HepG2 (cell line): ENCODE measurements around the gene CD248. TPM values are rescaled to one million over a fixed set of nuclear protein-coding genes. Genes with fewer than 3 reads are reported as not detected.

Source experiments
- GATAD2A ChIP-seq: IDR thresholded peaks from 2 replicates; pipeline ENCODE4 v1.6.1; 2016
- MYC ChIP-seq: sonication (generic); formaldehyde crosslinking; IDR thresholded peaks from 2 replicates; pipeline ENCODE4 v1.9.0; 2021; ENCODE audit warnings: missing genetic modification reagents, borderline replicate concordance
- NFKB2 ChIP-seq: sonication (generic); formaldehyde crosslinking; IDR thresholded peaks from 2 replicates; pipeline ENCODE4 v1.4.0; 2020; ENCODE audit warnings: missing genetic modification reagents, borderline replicate concordance
- NFYC ChIP-seq: IDR thresholded peaks from 2 replicates; pipeline ENCODE4 v1.6.1; 2016; ENCODE audit warnings: missing genetic modification reagents, missing compliant biosample characterization
- PAF1 ChIP-seq: IDR thresholded peaks from 2 replicates; pipeline ENCODE4 v1.6.1; 2016; ENCODE audit warnings: missing genetic modification reagents, missing compliant biosample characterization
- ZNF543 ChIP-seq: sonication (generic); formaldehyde crosslinking; IDR thresholded peaks from 2 replicates; pipeline ENCODE4 v1.4.0; 2020; ENCODE audit warnings: mild to moderate bottlenecking, missing genetic modification reagents
- ZNF562 ChIP-seq: sonication (generic); formaldehyde crosslinking; IDR thresholded peaks from 2 replicates; pipeline ENCODE4 v1.8.0; 2022; ENCODE audit warnings: missing genetic modification reagents, borderline replicate concordance
- polyA plus RNA-seq, 8 experiments: library from polyadenylated mRNA; depleted of rRNA in 3 of 8; stranded (reverse) in 7 of 8; unstranded in 1 of 8; fragments of >200 nt; fragmentation: Illumina TruSeq in 4 of 8; extraction: Trizol in 4 of 8; gene quantifications; 2 replicates each; pipeline versions ENCODE4 v1.2.1 to v1.2.3, GENCODE V29; 2011 to 2016; ENCODE audit warnings: low read depth in 4 of 8, missing spikeins in 1 of 8, mixed read lengths in 1 of 8; ENCODE audit not compliant: insufficient read depth in 1 of 8
- total RNA-seq, 5 experiments: library from RNA; depleted of rRNA; stranded (reverse); fragments of >200 nt; fragmentation: Illumina TruSeq; extraction: Trizol; gene quantifications; 2 replicates each; pipeline ENCODE4 v1.2.3, GENCODE V29; 2016; ENCODE audit warnings: low read depth in 1 of 5
- TF ChIP-seq, protein P1 (sequence below): sonication (generic); formaldehyde crosslinking; IDR thresholded peaks from 2 replicates; pipeline ENCODE4 v1.4.0; 2020; ENCODE audit warnings: missing genetic modification reagents
- TF ChIP-seq, protein P2 (sequence below), 2 experiments: fragments of 450-650 bp in 1 of 2; sonication (generic) in 1 of 2; formaldehyde crosslinking; IDR thresholded peaks; 2 replicates each; pipeline versions ENCODE4 v1.5.0 to v1.8.0; 2020 to 2022; ENCODE audit warnings: mild to moderate bottlenecking in 1 of 2, missing genetic modification reagents in 1 of 2
- TF ChIP-seq, protein P3 (sequence below): sonication (generic); formaldehyde crosslinking; IDR thresholded peaks from 2 replicates; pipeline ENCODE4 v1.4.0; 2020; ENCODE audit warnings: missing genetic modification reagents
- TF ChIP-seq, protein P4 (sequence below): sonication (generic); formaldehyde crosslinking; IDR thresholded peaks from 2 replicates; pipeline ENCODE4 v1.8.0; 2022; ENCODE audit warnings: low read depth, missing genetic modification reagents
- TF ChIP-seq, protein P5 (sequence below): IDR thresholded peaks from 2 replicates; pipeline ENCODE4 v1.6.1; 2016; ENCODE audit warnings: missing compliant biosample characterization, missing genetic modification reagents, borderline replicate concordance
- TF ChIP-seq, protein P6 (sequence below): sonication (generic); formaldehyde crosslinking; IDR thresholded peaks from 2 replicates; pipeline ENCODE4 v1.8.0; 2022; ENCODE audit warnings: mild to moderate bottlenecking, missing genetic modification reagents; ENCODE audit not compliant: insufficient replicate concordance

The CD248 gene
- total and polyA plus RNA-seq, 2 of the 13 experiments (the other 11 are each of a cell fraction or from before 2014, with no cell fraction given) = 0.25 to 0.35 TPM

DNA sequence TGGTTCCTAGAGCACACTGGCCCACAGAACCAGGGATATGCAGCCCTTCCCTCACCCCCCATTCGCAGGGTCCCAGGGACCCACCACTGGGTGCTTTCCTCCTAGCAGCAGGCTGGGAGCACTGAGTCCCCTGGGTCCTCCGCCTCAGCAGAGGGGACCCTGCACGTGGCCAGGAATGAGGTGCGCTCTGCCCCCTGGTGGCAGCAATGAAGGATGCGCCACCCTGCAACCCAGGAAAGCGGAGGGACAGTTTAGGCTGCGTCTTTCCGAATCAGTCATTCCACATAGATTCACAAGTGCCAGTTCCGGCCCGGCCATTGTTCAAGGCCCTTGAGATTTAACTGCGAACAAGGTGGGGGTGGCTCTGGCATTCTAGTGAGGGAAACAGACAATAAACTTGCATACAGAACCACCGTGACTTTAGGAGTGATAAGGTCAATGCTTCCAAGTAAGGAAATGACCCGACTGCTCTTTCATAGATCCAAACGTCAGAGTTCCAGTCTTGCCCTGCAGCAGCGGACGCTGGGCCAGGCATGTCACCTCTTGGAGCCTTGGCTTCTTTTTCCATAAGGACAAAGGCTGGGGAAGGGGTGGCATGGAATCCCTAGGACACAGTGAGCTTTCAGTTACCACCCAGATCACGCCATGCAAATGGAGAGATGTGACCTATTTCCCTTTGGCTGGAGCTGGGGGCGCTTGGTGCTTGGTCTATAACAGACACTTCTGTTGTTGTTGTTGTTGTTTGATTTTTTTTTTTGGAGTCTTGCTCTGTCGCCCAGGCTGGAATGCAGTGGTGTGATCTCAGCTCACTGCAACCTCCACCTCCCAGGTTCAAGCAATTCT is 11.7 kb upstream of the CD248 start (continued):
- TF ChIP-seq, protein P1, sequence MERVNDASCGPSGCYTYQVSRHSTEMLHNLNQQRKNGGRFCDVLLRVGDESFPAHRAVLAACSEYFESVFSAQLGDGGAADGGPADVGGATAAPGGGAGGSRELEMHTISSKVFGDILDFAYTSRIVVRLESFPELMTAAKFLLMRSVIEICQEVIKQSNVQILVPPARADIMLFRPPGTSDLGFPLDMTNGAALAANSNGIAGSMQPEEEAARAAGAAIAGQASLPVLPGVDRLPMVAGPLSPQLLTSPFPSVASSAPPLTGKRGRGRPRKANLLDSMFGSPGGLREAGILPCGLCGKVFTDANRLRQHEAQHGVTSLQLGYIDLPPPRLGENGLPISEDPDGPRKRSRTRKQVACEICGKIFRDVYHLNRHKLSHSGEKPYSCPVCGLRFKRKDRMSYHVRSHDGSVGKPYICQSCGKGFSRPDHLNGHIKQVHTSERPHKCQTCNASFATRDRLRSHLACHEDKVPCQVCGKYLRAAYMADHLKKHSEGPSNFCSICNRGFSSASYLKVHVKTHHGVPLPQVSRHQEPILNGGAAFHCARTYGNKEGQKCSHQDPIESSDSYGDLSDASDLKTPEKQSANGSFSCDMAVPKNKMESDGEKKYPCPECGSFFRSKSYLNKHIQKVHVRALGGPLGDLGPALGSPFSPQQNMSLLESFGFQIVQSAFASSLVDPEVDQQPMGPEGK (CRISPR knock-in tag) = peak; percentile 63
- TF ChIP-seq, protein P2, sequence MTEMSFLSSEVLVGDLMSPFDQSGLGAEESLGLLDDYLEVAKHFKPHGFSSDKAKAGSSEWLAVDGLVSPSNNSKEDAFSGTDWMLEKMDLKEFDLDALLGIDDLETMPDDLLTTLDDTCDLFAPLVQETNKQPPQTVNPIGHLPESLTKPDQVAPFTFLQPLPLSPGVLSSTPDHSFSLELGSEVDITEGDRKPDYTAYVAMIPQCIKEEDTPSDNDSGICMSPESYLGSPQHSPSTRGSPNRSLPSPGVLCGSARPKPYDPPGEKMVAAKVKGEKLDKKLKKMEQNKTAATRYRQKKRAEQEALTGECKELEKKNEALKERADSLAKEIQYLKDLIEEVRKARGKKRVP (CRISPR knock-in tag; IDR thresholded peaks at IDR 0.05) = peak in 1 of 2 experiments; percentile 69; a peak in 2 of 4 replicates
- no peak for TF ChIP-seq ZNF543 (CRISPR knock-in tag)
- TF ChIP-seq GATAD2A = peak; percentile 80
- TF ChIP-seq NFYC (CRISPR knock-in tag) = peak; percentile 15; the same call in 1 of the 2 replicates
- TF ChIP-seq, protein P3, sequence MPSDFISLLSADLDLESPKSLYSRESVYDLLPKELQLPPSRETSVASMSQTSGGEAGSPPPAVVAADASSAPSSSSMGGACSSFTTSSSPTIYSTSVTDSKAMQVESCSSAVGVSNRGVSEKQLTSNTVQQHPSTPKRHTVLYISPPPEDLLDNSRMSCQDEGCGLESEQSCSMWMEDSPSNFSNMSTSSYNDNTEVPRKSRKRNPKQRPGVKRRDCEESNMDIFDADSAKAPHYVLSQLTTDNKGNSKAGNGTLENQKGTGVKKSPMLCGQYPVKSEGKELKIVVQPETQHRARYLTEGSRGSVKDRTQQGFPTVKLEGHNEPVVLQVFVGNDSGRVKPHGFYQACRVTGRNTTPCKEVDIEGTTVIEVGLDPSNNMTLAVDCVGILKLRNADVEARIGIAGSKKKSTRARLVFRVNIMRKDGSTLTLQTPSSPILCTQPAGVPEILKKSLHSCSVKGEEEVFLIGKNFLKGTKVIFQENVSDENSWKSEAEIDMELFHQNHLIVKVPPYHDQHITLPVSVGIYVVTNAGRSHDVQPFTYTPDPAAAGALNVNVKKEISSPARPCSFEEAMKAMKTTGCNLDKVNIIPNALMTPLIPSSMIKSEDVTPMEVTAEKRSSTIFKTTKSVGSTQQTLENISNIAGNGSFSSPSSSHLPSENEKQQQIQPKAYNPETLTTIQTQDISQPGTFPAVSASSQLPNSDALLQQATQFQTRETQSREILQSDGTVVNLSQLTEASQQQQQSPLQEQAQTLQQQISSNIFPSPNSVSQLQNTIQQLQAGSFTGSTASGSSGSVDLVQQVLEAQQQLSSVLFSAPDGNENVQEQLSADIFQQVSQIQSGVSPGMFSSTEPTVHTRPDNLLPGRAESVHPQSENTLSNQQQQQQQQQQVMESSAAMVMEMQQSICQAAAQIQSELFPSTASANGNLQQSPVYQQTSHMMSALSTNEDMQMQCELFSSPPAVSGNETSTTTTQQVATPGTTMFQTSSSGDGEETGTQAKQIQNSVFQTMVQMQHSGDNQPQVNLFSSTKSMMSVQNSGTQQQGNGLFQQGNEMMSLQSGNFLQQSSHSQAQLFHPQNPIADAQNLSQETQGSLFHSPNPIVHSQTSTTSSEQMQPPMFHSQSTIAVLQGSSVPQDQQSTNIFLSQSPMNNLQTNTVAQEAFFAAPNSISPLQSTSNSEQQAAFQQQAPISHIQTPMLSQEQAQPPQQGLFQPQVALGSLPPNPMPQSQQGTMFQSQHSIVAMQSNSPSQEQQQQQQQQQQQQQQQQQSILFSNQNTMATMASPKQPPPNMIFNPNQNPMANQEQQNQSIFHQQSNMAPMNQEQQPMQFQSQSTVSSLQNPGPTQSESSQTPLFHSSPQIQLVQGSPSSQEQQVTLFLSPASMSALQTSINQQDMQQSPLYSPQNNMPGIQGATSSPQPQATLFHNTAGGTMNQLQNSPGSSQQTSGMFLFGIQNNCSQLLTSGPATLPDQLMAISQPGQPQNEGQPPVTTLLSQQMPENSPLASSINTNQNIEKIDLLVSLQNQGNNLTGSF (CRISPR knock-in tag) = 0 out of 2 replicates have a peak, but pooled peaks have one; percentile 24
- TF ChIP-seq, protein P4, sequence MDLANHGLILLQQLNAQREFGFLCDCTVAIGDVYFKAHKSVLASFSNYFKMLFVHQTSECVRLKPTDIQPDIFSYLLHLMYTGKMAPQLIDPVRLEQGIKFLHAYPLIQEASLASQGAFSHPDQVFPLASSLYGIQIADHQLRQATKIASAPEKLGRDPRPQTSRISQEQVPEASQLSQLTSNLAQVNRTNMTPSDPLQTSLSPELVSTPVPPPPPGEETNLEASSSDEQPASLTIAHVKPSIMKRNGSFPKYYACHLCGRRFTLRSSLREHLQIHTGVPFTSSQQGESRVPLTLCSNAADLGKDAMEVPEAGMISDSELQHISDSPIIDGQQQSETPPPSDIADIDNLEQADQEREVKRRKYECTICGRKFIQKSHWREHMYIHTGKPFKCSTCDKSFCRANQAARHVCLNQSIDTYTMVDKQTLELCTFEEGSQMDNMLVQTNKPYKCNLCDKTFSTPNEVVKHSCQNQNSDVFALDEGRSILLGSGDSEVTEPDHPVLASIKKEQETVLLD (CRISPR knock-in tag) = 0 out of 2 replicates have a peak, but pooled peaks have one; percentile 38
- TF ChIP-seq, protein P5, sequence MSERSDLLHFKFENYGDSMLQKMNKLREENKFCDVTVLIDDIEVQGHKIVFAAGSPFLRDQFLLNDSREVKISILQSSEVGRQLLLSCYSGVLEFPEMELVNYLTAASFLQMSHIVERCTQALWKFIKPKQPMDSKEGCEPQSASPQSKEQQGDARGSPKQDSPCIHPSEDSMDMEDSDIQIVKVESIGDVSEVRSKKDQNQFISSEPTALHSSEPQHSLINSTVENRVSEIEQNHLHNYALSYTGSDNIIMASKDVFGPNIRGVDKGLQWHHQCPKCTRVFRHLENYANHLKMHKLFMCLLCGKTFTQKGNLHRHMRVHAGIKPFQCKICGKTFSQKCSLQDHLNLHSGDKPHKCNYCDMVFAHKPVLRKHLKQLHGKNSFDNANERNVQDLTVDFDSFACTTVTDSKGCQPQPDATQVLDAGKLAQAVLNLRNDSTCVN (CRISPR knock-in tag) = 0 out of 2 replicates have a peak, but pooled peaks have one; percentile 27
- TF ChIP-seq PAF1 (CRISPR knock-in tag) = no peak
- TF ChIP-seq ZNF562 (CRISPR knock-in tag) = no peak
- TF ChIP-seq NFKB2 = peak; percentile 85; the same call in 1 of the 2 replicates
- peak; percentile 99 for TF ChIP-seq MYC (CRISPR knock-in tag)
- TF ChIP-seq, protein P6, sequence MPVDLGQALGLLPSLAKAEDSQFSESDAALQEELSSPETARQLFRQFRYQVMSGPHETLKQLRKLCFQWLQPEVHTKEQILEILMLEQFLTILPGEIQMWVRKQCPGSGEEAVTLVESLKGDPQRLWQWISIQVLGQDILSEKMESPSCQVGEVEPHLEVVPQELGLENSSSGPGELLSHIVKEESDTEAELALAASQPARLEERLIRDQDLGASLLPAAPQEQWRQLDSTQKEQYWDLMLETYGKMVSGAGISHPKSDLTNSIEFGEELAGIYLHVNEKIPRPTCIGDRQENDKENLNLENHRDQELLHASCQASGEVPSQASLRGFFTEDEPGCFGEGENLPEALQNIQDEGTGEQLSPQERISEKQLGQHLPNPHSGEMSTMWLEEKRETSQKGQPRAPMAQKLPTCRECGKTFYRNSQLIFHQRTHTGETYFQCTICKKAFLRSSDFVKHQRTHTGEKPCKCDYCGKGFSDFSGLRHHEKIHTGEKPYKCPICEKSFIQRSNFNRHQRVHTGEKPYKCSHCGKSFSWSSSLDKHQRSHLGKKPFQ (CRISPR knock-in tag) = peak; percentile 83
